Chondrocyte (in vitro differentiated cells): ENCODE data around the gene CSTF1. TPM values are rescaled to one million over a fixed set of nuclear protein-coding genes. Genes with fewer than 3 reads are reported as not detected.
A peak's percentile ranks its signal among the peaks of the same experiment; 100 is the strongest.
"Not testable (repeated sequence)": the region's sequence is repeated elsewhere in the genome, so short reads cannot be mapped to it uniquely, and the experiment has no call there.

Experiments used
- DNase-seq: peaks from one replicate; pipeline ENCODE4 v3.0.0; 2021; ENCODE audit warnings: mixed read lengths, low spot score
- H3K27ac Mint-ChIP-seq: one replicate; pipeline ENCODE4 v1.8.0; 2021; ENCODE audit warnings: mild to moderate bottlenecking, moderate library complexity, mixed read lengths; ENCODE audit not compliant: unreplicated experiment
- H3K27me3 Mint-ChIP-seq: 2 replicates; pipeline ENCODE4 v1.8.0; 2021; ENCODE audit warnings: low read depth, mixed read lengths
- H3K36me3 Mint-ChIP-seq: 2 replicates; pipeline ENCODE4 v1.8.0; 2021; ENCODE audit warnings: low read depth, mixed read lengths
- H3K4me1 Mint-ChIP-seq: 2 replicates; pipeline ENCODE4 v1.8.0; 2021; ENCODE audit warnings: low read depth, mild to moderate bottlenecking, mixed read lengths
- H3K4me3 Mint-ChIP-seq: one replicate; pipeline ENCODE4 v1.8.0; 2021; ENCODE audit warnings: mild to moderate bottlenecking, moderate library complexity, mixed read lengths; ENCODE audit not compliant: unreplicated experiment
- H3K9me3 Mint-ChIP-seq: 2 replicates; pipeline ENCODE4 v1.8.0; 2021; ENCODE audit warnings: low read depth, mixed read lengths
- CTCF ChIP-seq: fragments of 200-600 bp; sonication (generic); IDR thresholded peaks from 2 replicates; pipeline ENCODE4 v1.5.0; 2021; ENCODE audit warnings: antibody characterized with exemption, mild to moderate bottlenecking, moderate library complexity
- total RNA-seq: library from RNA; stranded (reverse); gene quantifications from 3 replicates; pipeline ENCODE4 v1.2.1, GENCODE V29; 2021

CSTF1 gene
- total RNA-seq, 1 donor from 2014 or later: 26.0 TPM

GRCh38 chr20:56406910-56407309 is 14.5 kb downstream of the CSTF1 start:
- H3K4me1 Mint-ChIP-seq: peaks cover 6% of the 10 kb centered on the region
- H3K27me3 Mint-ChIP-seq: no peaks in the 10 kb centered on the region
- H3K9me3 Mint-ChIP-seq: no peaks in the 10 kb centered on the region
- DNase-seq: no peak
- H3K36me3 Mint-ChIP-seq: peaks cover 22% of the 10 kb centered on the region
- no peak overlapping the region for H3K27ac Mint-ChIP-seq
- no peak overlapping the region for H3K4me3 Mint-ChIP-seq
- TF ChIP-seq CTCF: no peak

GRCh38 chr20:56409521-56409920 is 17.1 kb downstream of the CSTF1 start:
- Mint-ChIP-seq H3K9me3 (no peaks in the 10 kb centered on the region), H3K27me3 (no peaks in the 10 kb centered on the region)
- no peak for DNase-seq

GRCh38 chr20:56409956-56410355 is 17.5 kb downstream of the CSTF1 start:
- Mint-ChIP-seq H3K27me3 (no peaks in the 10 kb centered on the region), H3K4me3 (no peak overlapping the region), H3K36me3 (peaks cover 21% of the 10 kb centered on the region), H3K27ac (no peak overlapping the region), H3K9me3 (no peaks in the 10 kb centered on the region), H3K4me1 (peaks cover 13% of the 10 kb centered on the region)
- DNase-seq: no peak
- TF ChIP-seq CTCF: no peak

More at GRCh38 chr20:56409521-56409920, 17.1 kb downstream of the CSTF1 start:
- TF ChIP-seq CTCF: no peak
- Mint-ChIP-seq H3K4me1 (peaks cover 11% of the 10 kb centered on the region), H3K27ac (no peak overlapping the region), H3K4me3 (no peak overlapping the region), H3K36me3 (peaks cover 21% of the 10 kb centered on the region)

- H3K27me3 Mint-ChIP-seq, DNase-seq, H3K9me3 Mint-ChIP-seq, H3K4me3 Mint-ChIP-seq, H3K27ac Mint-ChIP-seq: not testable (repeated sequence)
- Mint-ChIP-seq H3K4me1 (peaks cover 15% of the 10 kb centered on the region), H3K36me3 (peaks cover 21% of the 10 kb centered on the region)
Observed at GRCh38 chr20:56411287-56411686, 18.8 kb downstream of the CSTF1 start.

- DNase-seq: no peak
- H3K27ac Mint-ChIP-seq: peak within 1 kb of the TSS; percentile 28
- H3K9me3 Mint-ChIP-seq: no peaks in the 10 kb centered on the region
- H3K4me3 Mint-ChIP-seq: no peak within 1 kb of the TSS
- peaks cover 15% of the 10 kb centered on the region for H3K4me1 Mint-ChIP-seq
- H3K27me3 Mint-ChIP-seq: no peaks in the 10 kb centered on the region
- H3K36me3 Mint-ChIP-seq: peaks cover 18% of the 10 kb centered on the region
- TF ChIP-seq CTCF: no peak
Observed at GRCh38 chr20:56411759-56412472, 19.5 kb downstream of the CSTF1 start, which contains the start of gene CASS4. TSS of gene CASS4 (plus strand) at chr20:56412260. CDS start at chr20:56412459, 199 bp downstream.

- DNase-seq: no peak
- Mint-ChIP-seq H3K27ac (no peak overlapping the region), H3K27me3 (no peaks in the 10 kb centered on the region), H3K9me3 (no peaks in the 10 kb centered on the region), H3K36me3 (peaks cover 18% of the 10 kb centered on the region), H3K4me3 (no peak overlapping the region), H3K4me1 (peaks cover 15% of the 10 kb centered on the region)
- no peak for TF ChIP-seq CTCF
Observed at GRCh38 chr20:56412473-56412790, 20.0 kb downstream of the CSTF1 start.
